NCI-H774 (cell line): ENCODE results near the gene SRSF4.
A peak's percentile ranks its signal among the peaks of the same experiment; 100 is the strongest.
"Not testable (repeated sequence)": the region's sequence is repeated elsewhere in the genome, so short reads cannot be mapped to it uniquely, and the experiment has no call there.

Experiments used
- DNase-seq: peaks from one replicate; lab custom pipeline; 2025; lab: John Stamatoyannopoulos, UW

SRSF4 gene

GRCh38 chr1:29181413-29182225 is at the start of gene SRSF4:
TSS of gene SRSF4 (minus strand) at chr1:29181900. CDS start at chr1:29181752, 148 bp downstream.
- peak; percentile 91 for DNase-seq

- peak; percentile 63 for DNase-seq
Observed at GRCh38 chr1:29230553-29231378, 49.1 kb upstream of the SRSF4 start, which contains the start of gene MECR. TSS of gene MECR (minus strand) at chr1:29230934. CDS start at chr1:29230906, 28 bp downstream.

GRCh38 chr1:29230204-29230552 is 48.5 kb upstream of the SRSF4 start:
- DNase-seq, result no peak

GRCh38 chr1:29227511-29227910 is 45.8 kb upstream of the SRSF4 start:
- no peak for DNase-seq

GRCh38 chr1:29225361-29225760 is 43.7 kb upstream of the SRSF4 start:
- DNase-seq, result no peak

- DNase-seq, result no peak
Observed at GRCh38 chr1:29224356-29224837, 42.7 kb upstream of the SRSF4 start.

GRCh38 chr1:29223521-29223920 is 41.8 kb upstream of the SRSF4 start:
- no peak for DNase-seq

GRCh38 chr1:29222686-29223085 is 41.0 kb upstream of the SRSF4 start:
- DNase-seq, result no peak

- not testable (repeated sequence) for DNase-seq
Observed at GRCh38 chr1:29222260-29222659, 40.6 kb upstream of the SRSF4 start.

- DNase-seq, result no peak
Observed at GRCh38 chr1:29221296-29221695, 39.6 kb upstream of the SRSF4 start.

- DNase-seq, result no peak
Observed at GRCh38 chr1:29218223-29218622, 36.5 kb upstream of the SRSF4 start.

GRCh38 chr1:29217633-29218032 is 35.9 kb upstream of the SRSF4 start:
- DNase-seq, result no peak

- DNase-seq, result no peak
Observed at GRCh38 chr1:29213055-29213454, 31.4 kb upstream of the SRSF4 start.

- peak; percentile 10 for DNase-seq
Observed at GRCh38 chr1:29211086-29212030, 29.7 kb upstream of the SRSF4 start.

GRCh38 chr1:29210278-29211085 is 28.8 kb upstream of the SRSF4 start:
- no peak for DNase-seq

- no peak for DNase-seq
Observed at GRCh38 chr1:29209173-29209572, 27.5 kb upstream of the SRSF4 start.

- no peak for DNase-seq
Observed at GRCh38 chr1:29208442-29208841, 26.7 kb upstream of the SRSF4 start.

GRCh38 chr1:29202584-29203340 is 21.1 kb upstream of the SRSF4 start:
- peak; percentile 58 for DNase-seq

GRCh38 chr1:29202053-29202452 is 20.4 kb upstream of the SRSF4 start:
- DNase-seq, result no peak

- DNase-seq, result no peak
Observed at GRCh38 chr1:29201595-29202051, 19.9 kb upstream of the SRSF4 start.
